ENCODE results near the gene CPSF6.

DNA sequence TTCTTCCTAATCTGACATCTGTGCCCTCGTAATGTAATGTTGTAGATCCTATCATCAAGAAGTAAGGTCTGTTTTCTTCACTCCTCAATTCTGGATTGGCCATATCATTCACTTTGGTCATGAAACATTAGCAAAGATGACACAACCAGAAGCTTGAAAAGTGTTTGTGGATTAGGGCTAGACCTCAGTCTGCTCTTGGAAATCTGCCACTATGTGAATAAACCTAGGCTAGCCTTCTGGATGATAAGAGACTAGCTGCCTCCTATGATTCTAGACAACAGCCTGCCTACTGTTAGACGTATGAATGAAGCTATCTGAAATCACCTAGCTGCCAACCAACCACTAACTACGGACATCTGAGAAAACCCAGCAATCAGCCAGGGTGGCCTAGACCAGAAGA lies 70.1 kb downstream of the CPSF6 start:
- TF ChIP-seq EZH2 (optimal IDR thresholded peaks at IDR 0.05; ENCODE audit: low read depth, low read length), result no peak
- no peak for TF ChIP-seq CTCF (IDR thresholded peaks at IDR 0.05; ENCODE audit: low read length)
- no peak for TF ChIP-seq EZH2phosphoT487 (IDR thresholded peaks at IDR 0.05; ENCODE audit: low read length)
